Measurements from ENCODE around the gene CTR9. TPM values are rescaled to one million over a fixed set of nuclear protein-coding genes. Genes with fewer than 3 reads are reported as not detected.

CTR9 gene
- 35.6 and 44.0 TPM in 2 replicates for total RNA-seq (ENCODE audit: low replicate concordance)
- long read RNA-seq, full-length matches to known transcripts: 1 of 284 reads
- long read RNA-seq, partial matches to known transcripts: 262 of 284 reads
- long read RNA-seq, other reads (novel, unspliced or antisense): 21 of 284 reads

DNA sequence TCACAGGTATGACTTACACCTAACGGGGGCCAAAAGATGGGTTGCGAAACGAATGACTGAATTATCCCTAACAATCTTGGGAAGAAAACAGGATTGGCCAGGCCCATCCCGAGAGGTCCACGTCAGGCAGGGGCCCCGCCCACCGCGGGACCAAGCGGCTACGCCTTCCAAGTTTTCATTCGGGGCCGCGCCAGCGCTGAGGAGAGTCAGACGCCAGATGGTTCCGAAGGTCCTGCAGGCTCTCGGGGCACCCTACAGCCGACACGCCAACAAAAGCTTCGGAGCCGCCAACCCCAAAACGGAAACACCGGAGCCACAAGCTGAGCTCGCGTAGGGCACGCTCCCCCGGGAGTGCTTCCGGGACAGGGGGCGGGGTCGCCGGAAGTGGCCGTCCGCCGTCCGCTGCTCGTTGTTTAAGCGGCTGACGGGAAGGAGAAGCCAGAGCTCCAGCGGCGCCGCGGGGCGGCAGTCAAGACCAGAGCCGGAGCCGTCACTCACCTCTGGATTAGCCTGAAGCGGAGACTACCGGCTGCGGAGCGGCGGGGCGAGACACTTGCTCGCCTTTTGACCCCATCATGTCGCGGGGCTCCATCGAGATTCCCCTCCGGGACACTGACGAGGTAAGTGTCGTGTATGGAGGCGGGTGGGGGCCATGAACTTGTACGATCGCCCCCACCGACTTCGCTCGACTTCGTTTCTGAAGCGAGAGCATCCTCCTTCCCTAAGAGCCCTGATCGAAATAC is at the start of gene CTR9:
Gene CTR9, plus strand, starts transcription at position 409 of the 743 bp plus-strand sequence. Its CDS starts 167 bp downstream, at position 576.
- H3K27ac Mint-ChIP-seq: peak within 1 kb of the TSS; percentile 93
- peak; percentile 96 for DNase-seq (ENCODE audit: extremely low spot score, unreplicated experiment)
- H3K4me3 Mint-ChIP-seq: peak within 1 kb of the TSS; percentile 98
- no peaks in the 10 kb centered on the region for H3K9me3 Mint-ChIP-seq
- H3K36me3 Mint-ChIP-seq: peaks cover 12% of the 10 kb centered on the region
- H3K27me3 Mint-ChIP-seq: no peaks in the 10 kb centered on the region
- H3K4me1 Mint-ChIP-seq (ENCODE audit: unreplicated experiment): peaks cover 5% of the 10 kb centered on the region
- TF ChIP-seq, protein P1, sequence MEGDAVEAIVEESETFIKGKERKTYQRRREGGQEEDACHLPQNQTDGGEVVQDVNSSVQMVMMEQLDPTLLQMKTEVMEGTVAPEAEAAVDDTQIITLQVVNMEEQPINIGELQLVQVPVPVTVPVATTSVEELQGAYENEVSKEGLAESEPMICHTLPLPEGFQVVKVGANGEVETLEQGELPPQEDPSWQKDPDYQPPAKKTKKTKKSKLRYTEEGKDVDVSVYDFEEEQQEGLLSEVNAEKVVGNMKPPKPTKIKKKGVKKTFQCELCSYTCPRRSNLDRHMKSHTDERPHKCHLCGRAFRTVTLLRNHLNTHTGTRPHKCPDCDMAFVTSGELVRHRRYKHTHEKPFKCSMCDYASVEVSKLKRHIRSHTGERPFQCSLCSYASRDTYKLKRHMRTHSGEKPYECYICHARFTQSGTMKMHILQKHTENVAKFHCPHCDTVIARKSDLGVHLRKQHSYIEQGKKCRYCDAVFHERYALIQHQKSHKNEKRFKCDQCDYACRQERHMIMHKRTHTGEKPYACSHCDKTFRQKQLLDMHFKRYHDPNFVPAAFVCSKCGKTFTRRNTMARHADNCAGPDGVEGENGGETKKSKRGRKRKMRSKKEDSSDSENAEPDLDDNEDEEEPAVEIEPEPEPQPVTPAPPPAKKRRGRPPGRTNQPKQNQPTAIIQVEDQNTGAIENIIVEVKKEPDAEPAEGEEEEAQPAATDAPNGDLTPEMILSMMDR (conservative IDR thresholded peaks at IDR 0.05): peak; percentile 24

DNA sequence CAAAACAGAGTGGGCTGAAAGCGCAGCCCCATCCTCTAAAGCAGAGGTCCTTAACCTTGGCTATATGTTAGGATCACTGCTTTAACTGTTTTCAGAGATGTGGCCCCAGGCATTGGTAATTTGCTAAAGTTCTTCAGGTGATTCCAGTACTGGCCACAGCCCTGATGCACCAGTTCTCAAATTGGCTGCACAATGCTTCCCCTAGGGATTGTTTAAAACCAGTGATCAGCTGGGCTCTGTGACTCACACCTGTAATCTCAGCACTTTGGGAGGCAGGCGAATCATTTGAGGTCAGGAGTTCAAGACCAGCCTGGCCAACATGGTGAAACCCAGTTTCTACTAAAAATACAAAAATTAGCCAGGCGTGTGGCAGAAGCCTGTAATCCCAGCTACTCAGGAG is 49.1 kb upstream of the CTR9 start:
- H3K27ac Mint-ChIP-seq: no peak overlapping the region

DNA sequence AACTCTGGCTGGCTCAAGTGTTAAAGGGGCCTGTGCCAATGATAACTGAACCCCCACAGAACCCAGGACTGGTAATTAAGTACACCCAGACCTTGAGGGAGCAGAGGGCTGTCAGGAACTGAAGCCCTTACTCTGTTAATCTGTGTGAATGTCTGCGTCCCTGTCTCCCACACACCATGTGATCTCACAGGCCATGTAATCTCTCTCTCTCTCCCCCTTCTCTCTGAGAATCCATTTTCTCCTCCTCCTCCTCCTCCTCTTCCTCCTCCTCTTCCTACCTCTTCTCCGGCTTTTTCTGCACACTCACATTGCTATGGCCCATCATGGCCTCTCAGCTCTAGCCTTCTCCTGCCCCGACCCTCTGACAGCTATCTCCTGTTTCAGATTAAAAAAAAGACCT is 42.9 kb upstream of the CTR9 start:
- TF ChIP-seq, protein P1 (conservative IDR thresholded peaks at IDR 0.05): no peak
- H3K27me3 Mint-ChIP-seq: peaks cover 3% of the 10 kb centered on the region
- no peaks in the 10 kb centered on the region for H3K4me1 Mint-ChIP-seq (ENCODE audit: unreplicated experiment)
- no peak for DNase-seq (ENCODE audit: extremely low spot score, unreplicated experiment)
- no peaks in the 10 kb centered on the region for H3K36me3 Mint-ChIP-seq
- no peak overlapping the region for H3K4me3 Mint-ChIP-seq
- no peak overlapping the region for H3K27ac Mint-ChIP-seq
- no peaks in the 10 kb centered on the region for H3K9me3 Mint-ChIP-seq

More for the DNA sequence above, 49.1 kb upstream of the CTR9 start:
- peaks cover 3% of the 10 kb centered on the region for H3K36me3 Mint-ChIP-seq
- no peaks in the 10 kb centered on the region for H3K4me1 Mint-ChIP-seq (ENCODE audit: unreplicated experiment)
- DNase-seq (ENCODE audit: extremely low spot score, unreplicated experiment): no peak
- no peaks in the 10 kb centered on the region for H3K9me3 Mint-ChIP-seq
- no peak overlapping the region for H3K4me3 Mint-ChIP-seq
- TF ChIP-seq, protein P1 (conservative IDR thresholded peaks at IDR 0.05): no peak
- no peaks in the 10 kb centered on the region for H3K27me3 Mint-ChIP-seq

DNA sequence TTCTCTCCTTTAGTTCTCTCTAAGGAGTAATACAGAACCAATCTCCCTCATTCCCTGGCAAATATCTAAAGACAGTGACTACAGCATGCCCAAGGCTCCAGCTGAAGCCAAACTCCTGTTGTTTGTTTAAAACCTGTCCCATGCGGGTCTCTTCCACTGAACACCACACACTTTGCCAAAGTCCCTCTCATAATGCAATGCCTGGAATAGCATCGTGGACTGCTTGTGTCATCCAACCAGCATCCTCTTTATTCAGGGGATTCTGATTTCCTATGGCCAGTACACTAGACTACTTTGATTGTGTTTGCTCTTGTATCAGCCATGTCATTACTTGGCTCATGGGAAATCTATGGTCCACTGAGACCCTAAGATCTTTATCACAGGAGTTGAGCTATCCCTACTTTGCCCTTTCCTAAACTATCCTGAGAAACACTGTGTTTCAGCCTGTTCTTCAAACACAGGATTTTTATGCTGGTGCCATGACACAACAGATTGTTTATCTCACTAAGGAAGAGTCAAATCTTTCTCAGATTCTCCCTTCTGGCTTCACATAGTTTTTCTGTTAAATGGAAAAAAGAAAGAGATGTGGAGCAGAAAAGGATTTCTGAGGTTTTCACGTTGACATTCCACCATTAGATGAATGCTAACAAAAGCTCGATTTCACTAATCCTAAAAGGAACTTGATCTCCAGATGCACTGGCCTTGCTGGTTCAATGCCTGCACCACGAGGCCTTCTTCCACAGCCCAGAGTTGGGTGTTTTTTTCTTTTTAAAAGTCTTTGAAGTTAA is 41.6 kb upstream of the CTR9 start:
- no peak overlapping the region for H3K27ac Mint-ChIP-seq
- peaks cover 3% of the 10 kb centered on the region for H3K27me3 Mint-ChIP-seq
- H3K9me3 Mint-ChIP-seq: no peaks in the 10 kb centered on the region
- DNase-seq (ENCODE audit: extremely low spot score, unreplicated experiment): no peak
- H3K36me3 Mint-ChIP-seq: no peaks in the 10 kb centered on the region
- H3K4me3 Mint-ChIP-seq: no peak overlapping the region
- TF ChIP-seq, protein P1 (conservative IDR thresholded peaks at IDR 0.05): no peak
- H3K4me1 Mint-ChIP-seq (ENCODE audit: unreplicated experiment): peaks cover 4% of the 10 kb centered on the region

GRCh38 chr11:10715571-10715970 is 35.5 kb upstream of the CTR9 start:
- TF ChIP-seq, protein P1 (conservative IDR thresholded peaks at IDR 0.05): no peak
- Mint-ChIP-seq H3K9me3 (no peaks in the 10 kb centered on the region), H3K27ac (no peak overlapping the region), H3K27me3 (no peaks in the 10 kb centered on the region), H3K4me1 (ENCODE audit: unreplicated experiment) (peaks cover 14% of the 10 kb centered on the region), H3K36me3 (no peaks in the 10 kb centered on the region), H3K4me3 (no peak overlapping the region)
- no peak for DNase-seq (ENCODE audit: extremely low spot score, unreplicated experiment)
